ENCODE measurements around the gene ASNS.
"Not testable (repeated sequence)": the region's sequence is repeated elsewhere in the genome, so short reads cannot be mapped to it uniquely, and the experiment has no call there.

GRCh38 chr7:97891721-97892120 is 19.5 kb upstream of the ASNS start:
- not testable (repeated sequence) for TF ChIP-seq ZBTB33 (IDR thresholded peaks at IDR 0.05); CHD1 (IDR thresholded peaks at IDR 0.05; ENCODE audit: low read depth, low read length); ZZZ3 (IDR thresholded peaks at IDR 0.05; ENCODE audit: control insufficient read depth, insufficient read length, low read depth); POLR2A (IDR thresholded peaks at IDR 0.05; ENCODE audit: low read depth, low read length); YY1 (IDR thresholded peaks at IDR 0.05; ENCODE audit: low read depth, low read length); NFIC (IDR thresholded peaks at IDR 0.05; ENCODE audit: low read depth, low read length)
- TF ChIP-seq, protein P1, sequence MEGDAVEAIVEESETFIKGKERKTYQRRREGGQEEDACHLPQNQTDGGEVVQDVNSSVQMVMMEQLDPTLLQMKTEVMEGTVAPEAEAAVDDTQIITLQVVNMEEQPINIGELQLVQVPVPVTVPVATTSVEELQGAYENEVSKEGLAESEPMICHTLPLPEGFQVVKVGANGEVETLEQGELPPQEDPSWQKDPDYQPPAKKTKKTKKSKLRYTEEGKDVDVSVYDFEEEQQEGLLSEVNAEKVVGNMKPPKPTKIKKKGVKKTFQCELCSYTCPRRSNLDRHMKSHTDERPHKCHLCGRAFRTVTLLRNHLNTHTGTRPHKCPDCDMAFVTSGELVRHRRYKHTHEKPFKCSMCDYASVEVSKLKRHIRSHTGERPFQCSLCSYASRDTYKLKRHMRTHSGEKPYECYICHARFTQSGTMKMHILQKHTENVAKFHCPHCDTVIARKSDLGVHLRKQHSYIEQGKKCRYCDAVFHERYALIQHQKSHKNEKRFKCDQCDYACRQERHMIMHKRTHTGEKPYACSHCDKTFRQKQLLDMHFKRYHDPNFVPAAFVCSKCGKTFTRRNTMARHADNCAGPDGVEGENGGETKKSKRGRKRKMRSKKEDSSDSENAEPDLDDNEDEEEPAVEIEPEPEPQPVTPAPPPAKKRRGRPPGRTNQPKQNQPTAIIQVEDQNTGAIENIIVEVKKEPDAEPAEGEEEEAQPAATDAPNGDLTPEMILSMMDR (IDR thresholded peaks at IDR 0.05 in 2 of 3, conservative IDR thresholded peaks at IDR 0.05 in 1 of 3; ENCODE audit: control insufficient read depth in 2 of 3, extremely low read depth in 1 of 3, insufficient read depth in 1 of 3, low read depth in 3 of 3, low read length in 3 of 3) = not testable (repeated sequence)

Data from GM12878 (cell line).